ENCODE measurements around the gene DARS1. TPM values are rescaled to one million over a fixed set of nuclear protein-coding genes. Genes with fewer than 3 reads are reported as not detected.

The DARS1 gene
- total and polyA plus RNA-seq, 7 donors = 54.2 to 89.7 (median 73.5) TPM

- TF ChIP-seq CTCF (IDR thresholded peaks at IDR 0.05) = no peak
- intact Hi-C loops (cut with DNase I) = loop anchor here in 1 of 2 donors (10.0 kb wide), 1 partner anchor 95 kb away; the partner anchor contains the start of gene CXCR4
- no peak overlapping the region for H3K4me3 ChIP-seq
- no peaks in the 10 kb centered on the region for H3K36me3 ChIP-seq (ENCODE audit: insufficient read depth in 1 of 2, low read depth in 1 of 2)
- no peaks in the 10 kb centered on the region for H3K9me3 ChIP-seq
- H3K27ac ChIP-seq = no peak overlapping the region
- ATAC-seq = peak; percentile 64 to 70 (median 66)
- 20 to 23% (median 22%) methylated on average over 8 of the region's 8 CpGs for WGBS, 3 donors
- H3K4me1 ChIP-seq = peaks cover 9% of the 10 kb centered on the region
- H3K27me3 ChIP-seq (ENCODE audit: insufficient read depth in 3 of 3, low read length in 2 of 3) = no peaks in the 10 kb centered on the region
- no peak for DNase-seq
Observed at GRCh38 chr2:136019825-136020224, 34.4 kb upstream of the DARS1 start.

GRCh38 chr2:136019306-136019705, 33.9 kb upstream of the DARS1 start:
- 64 to 70% (median 66%) methylated on average over 5 of the region's 5 CpGs for WGBS, 3 donors
- intact Hi-C loops (cut with DNase I) = loop anchor here in 1 of 2 donors (10.0 kb wide), 1 partner anchor 95 kb away; the partner anchor contains the start of gene CXCR4
- no peaks in the 10 kb centered on the region for H3K27me3 ChIP-seq (ENCODE audit: insufficient read depth in 3 of 3, low read length in 2 of 3)
- H3K4me1 ChIP-seq = peaks cover 13% of the 10 kb centered on the region
- H3K27ac ChIP-seq = no peak overlapping the region
- no peaks in the 10 kb centered on the region for H3K36me3 ChIP-seq (ENCODE audit: insufficient read depth in 1 of 2, low read depth in 1 of 2)
- no peaks in the 10 kb centered on the region for H3K9me3 ChIP-seq
- no peak overlapping the region for H3K4me3 ChIP-seq
- ATAC-seq (no peak), DNase-seq (no peak)
- TF ChIP-seq CTCF (IDR thresholded peaks at IDR 0.05) = no peak

- Histone ChIP-seq H3K4me1 (peaks cover 13% of the 10 kb centered on the region), H3K9me3 (no peaks in the 10 kb centered on the region), H3K4me3 (no peak overlapping the region), H3K27me3 (ENCODE audit: insufficient read depth in 3 of 3, low read length in 2 of 3) (no peaks in the 10 kb centered on the region), H3K36me3 (ENCODE audit: insufficient read depth in 1 of 2, low read depth in 1 of 2) (no peaks in the 10 kb centered on the region), H3K27ac (no peak overlapping the region)
- 96 to 98% (median 98%) methylated on average over 7 of the region's 7 CpGs for WGBS, 3 donors
- intact Hi-C loops (cut with DNase I) = loop anchor here in 1 of 2 donors (10.0 kb wide), 1 partner anchor 97 kb away; the partner anchor contains the start of gene CXCR4
- no peak for ATAC-seq
- no peak for DNase-seq
- no peak for TF ChIP-seq CTCF (IDR thresholded peaks at IDR 0.05)
Observed at GRCh38 chr2:136017786-136018185, 32.4 kb upstream of the DARS1 start.

- no peak for DNase-seq
- peaks cover 13% of the 10 kb centered on the region for H3K4me1 ChIP-seq
- intact Hi-C loops (cut with DNase I) = loop anchor here in 1 of 2 donors (10.0 kb wide), 1 partner anchor 98 kb away; the partner anchor contains the start of gene CXCR4
- no peaks in the 10 kb centered on the region for H3K9me3 ChIP-seq
- no peaks in the 10 kb centered on the region for H3K27me3 ChIP-seq (ENCODE audit: insufficient read depth in 3 of 3, low read length in 2 of 3)
- WGBS, 3 donors = 65 to 77% (median 71%) methylated on average over 3 of the region's 3 CpGs
- no peak overlapping the region for H3K27ac ChIP-seq
- no peak for ATAC-seq
- no peak for TF ChIP-seq CTCF (IDR thresholded peaks at IDR 0.05)
- no peak overlapping the region for H3K4me3 ChIP-seq
- no peaks in the 10 kb centered on the region for H3K36me3 ChIP-seq (ENCODE audit: insufficient read depth in 1 of 2, low read depth in 1 of 2)
Observed at GRCh38 chr2:136016836-136017235, 31.4 kb upstream of the DARS1 start.

GRCh38 chr2:136016427-136016826, 31.0 kb upstream of the DARS1 start:
- no peak overlapping the region for H3K4me3 ChIP-seq
- no peaks in the 10 kb centered on the region for H3K9me3 ChIP-seq
- peaks cover 13% of the 10 kb centered on the region for H3K4me1 ChIP-seq
- TF ChIP-seq CTCF (IDR thresholded peaks at IDR 0.05) = no peak
- ATAC-seq (no peak), DNase-seq (no peak)
- 65 to 74% (median 71%) methylated on average over 2 of the region's 2 CpGs for WGBS, 3 donors
- no peak overlapping the region for H3K27ac ChIP-seq
- H3K27me3 ChIP-seq (ENCODE audit: insufficient read depth in 3 of 3, low read length in 2 of 3) = no peaks in the 10 kb centered on the region
- intact Hi-C loops (cut with DNase I) = loop anchor here in 1 of 2 donors (10.0 kb wide), 1 partner anchor 98 kb away; the partner anchor contains the start of gene CXCR4
- no peaks in the 10 kb centered on the region for H3K36me3 ChIP-seq (ENCODE audit: insufficient read depth in 1 of 2, low read depth in 1 of 2)
